Prostate gland (tissue), 2 donors: ENCODE results near the gene PTBP3.

Experiments
- POLR2A ChIP-seq: fragments of 450-650 bp; IDR thresholded peaks from one replicate; pipeline ENCODE4 v1.6.1; 2016; ENCODE audit warnings: antibody characterized with exemption, mild to moderate bottlenecking
- TF ChIP-seq, protein P1 (sequence below), 4 experiments: fragments of 200-600 bp in 2 of 4; fragments of 450-650 bp in 2 of 4; sonication (generic) in 2 of 4; IDR thresholded peaks; 1 replicate in 3 of 4; 2 replicates in 1 of 4; pipeline ENCODE4 v1.5.1; 2016 to 2019; ENCODE audit warnings: antibody characterized with exemption in 4 of 4, mild to moderate bottlenecking in 2 of 4, moderate library complexity in 2 of 4

DNA sequence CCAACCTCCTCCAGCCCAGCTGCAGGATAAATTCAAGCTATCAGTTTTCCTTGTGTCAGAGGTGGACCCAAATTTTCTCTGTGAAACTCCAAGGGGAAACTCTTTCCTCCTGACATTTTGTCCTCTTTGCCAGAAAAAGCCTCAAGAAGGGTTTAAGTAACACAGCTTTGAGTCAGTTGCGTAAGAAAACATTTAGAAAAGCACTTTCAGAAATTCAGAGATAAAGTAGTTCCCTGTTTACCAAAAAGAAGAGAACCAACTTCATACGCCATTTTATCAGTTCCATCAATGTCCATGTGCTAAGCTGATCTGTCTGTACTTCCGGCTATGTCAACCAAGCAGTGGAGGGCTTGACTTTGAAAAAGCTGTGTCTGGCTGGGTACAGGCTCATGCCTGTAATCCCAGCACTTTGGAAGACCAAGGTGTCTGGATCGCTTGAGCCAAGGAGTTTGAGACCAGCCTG, 138.4 kb downstream of the PTBP3 start:
- TF ChIP-seq, protein P1, sequence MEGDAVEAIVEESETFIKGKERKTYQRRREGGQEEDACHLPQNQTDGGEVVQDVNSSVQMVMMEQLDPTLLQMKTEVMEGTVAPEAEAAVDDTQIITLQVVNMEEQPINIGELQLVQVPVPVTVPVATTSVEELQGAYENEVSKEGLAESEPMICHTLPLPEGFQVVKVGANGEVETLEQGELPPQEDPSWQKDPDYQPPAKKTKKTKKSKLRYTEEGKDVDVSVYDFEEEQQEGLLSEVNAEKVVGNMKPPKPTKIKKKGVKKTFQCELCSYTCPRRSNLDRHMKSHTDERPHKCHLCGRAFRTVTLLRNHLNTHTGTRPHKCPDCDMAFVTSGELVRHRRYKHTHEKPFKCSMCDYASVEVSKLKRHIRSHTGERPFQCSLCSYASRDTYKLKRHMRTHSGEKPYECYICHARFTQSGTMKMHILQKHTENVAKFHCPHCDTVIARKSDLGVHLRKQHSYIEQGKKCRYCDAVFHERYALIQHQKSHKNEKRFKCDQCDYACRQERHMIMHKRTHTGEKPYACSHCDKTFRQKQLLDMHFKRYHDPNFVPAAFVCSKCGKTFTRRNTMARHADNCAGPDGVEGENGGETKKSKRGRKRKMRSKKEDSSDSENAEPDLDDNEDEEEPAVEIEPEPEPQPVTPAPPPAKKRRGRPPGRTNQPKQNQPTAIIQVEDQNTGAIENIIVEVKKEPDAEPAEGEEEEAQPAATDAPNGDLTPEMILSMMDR (IDR thresholded peaks at IDR 0.05), result no peak
- no peak for TF ChIP-seq POLR2A
